ENCODE measurements around the gene NFYC.

Gene NFYC

GRCh38 chr1:40789661-40790430 is 98.3 kb downstream of the NFYC start:
- H3K4me3 ChIP-seq (replicated peaks; ENCODE audit: low read depth, low read length), result no peak overlapping the region
- no peak for DNase-seq (ENCODE audit: extremely low read depth, low read depth)
- no peak for TF ChIP-seq CTCF (IDR thresholded peaks at IDR 0.05; ENCODE audit: low read depth, low read length, missing control alignments)

DNA sequence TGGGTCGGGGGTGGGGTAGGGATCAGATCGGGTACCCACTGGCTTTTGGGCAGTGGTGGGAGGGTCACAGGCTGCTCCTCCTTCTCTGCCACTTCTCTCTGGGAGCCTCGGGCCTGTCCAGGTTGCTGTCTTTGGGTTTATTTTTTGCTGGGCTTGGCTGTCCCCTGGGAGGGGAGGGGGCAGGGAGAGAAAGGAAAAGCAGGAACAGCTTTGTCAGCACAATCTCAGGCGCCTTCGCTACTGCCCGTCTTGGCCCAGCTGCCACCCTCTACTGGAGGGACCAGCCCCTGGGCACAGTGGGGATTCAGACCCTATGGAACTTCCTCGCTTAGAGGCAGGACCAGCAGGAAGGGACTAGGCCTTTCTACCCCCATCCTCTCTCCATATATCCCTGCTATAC is 100.5 kb downstream of the NFYC start:
- TF ChIP-seq CTCF (IDR thresholded peaks at IDR 0.05; ENCODE audit: low read depth, low read length, missing control alignments), result no peak
- DNase-seq (ENCODE audit: extremely low read depth, low read depth), result no peak
- no peak overlapping the region for H3K4me3 ChIP-seq (replicated peaks; ENCODE audit: low read depth, low read length)

GRCh38 chr1:40793617-40794016 is 102.1 kb downstream of the NFYC start:
- TF ChIP-seq CTCF (IDR thresholded peaks at IDR 0.05; ENCODE audit: low read depth, low read length, missing control alignments), result no peak
- no peak for DNase-seq (ENCODE audit: extremely low read depth, low read depth)
- no peak overlapping the region for H3K4me3 ChIP-seq (replicated peaks; ENCODE audit: low read depth, low read length)

DNA sequence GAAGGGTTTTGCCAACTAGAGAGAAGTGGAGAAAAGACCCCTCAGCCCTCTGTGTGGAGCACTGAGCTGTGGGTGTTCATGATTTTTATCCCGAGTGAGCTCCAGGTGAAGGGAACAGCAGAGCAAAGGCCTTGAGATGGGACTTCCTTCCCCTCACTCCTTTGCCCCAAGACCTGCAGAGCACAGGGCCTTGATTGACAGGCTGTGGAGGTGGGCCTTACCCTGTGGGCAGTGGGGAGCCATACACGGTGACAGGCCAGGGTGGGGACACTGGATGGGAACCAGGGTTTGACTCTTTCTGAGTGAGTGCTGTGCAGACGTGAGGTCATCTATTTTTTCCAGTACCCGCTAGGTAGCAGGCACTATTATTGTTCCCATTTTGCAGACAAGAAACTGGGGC is 102.5 kb downstream of the NFYC start:
- no peak overlapping the region for H3K4me3 ChIP-seq (replicated peaks; ENCODE audit: low read depth, low read length)
- no peak for DNase-seq (ENCODE audit: extremely low read depth, low read depth)
- TF ChIP-seq CTCF (IDR thresholded peaks at IDR 0.05; ENCODE audit: low read depth, low read length, missing control alignments), result no peak

- no peak for TF ChIP-seq CTCF (IDR thresholded peaks at IDR 0.05; ENCODE audit: low read depth, low read length, missing control alignments)
- no peak for DNase-seq (ENCODE audit: extremely low read depth, low read depth)
- no peak overlapping the region for H3K4me3 ChIP-seq (replicated peaks; ENCODE audit: low read depth, low read length)
Measured at GRCh38 chr1:40794974-40795715, 103.6 kb downstream of the NFYC start.

DNA sequence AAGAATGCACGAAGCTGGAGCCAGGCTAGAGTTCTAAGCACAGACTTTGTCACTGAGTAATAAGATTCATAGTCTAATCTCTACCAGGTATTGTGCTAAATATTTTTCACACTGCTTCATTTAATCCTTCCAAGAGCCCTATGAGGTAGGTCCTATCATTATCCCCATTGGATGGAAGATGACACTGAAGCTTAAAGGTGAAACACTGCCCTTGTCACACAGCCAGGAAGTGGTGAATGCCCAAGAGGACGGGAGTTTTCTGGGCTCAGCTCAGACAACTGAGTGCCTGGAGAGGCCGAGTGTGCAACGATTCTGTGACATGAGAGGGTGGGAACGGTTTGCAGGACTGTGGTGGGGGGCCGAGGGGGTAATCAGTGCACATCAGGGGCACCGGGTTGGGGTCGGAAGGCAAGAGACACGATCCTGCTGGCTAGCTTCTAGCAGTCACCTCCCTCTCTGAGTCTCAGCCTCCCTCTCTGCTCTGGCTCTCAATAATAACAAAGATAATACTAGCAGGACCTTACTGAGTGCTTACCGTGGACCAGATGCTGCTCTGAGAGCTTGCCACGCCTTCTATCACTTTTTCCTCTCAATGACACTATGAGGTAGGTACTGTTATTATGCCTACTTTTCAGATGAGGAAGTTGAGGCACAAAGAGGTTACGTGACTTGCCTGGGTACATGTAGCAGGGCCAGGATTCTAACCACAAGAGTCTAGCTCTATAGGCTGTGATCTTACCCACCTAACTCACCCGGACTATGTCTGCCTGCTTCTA is 104.5 kb downstream of the NFYC start:
- DNase-seq (ENCODE audit: extremely low read depth, low read depth), result no peak
- H3K4me3 ChIP-seq (replicated peaks; ENCODE audit: low read depth, low read length), result no peak overlapping the region
- TF ChIP-seq CTCF (IDR thresholded peaks at IDR 0.05; ENCODE audit: low read depth, low read length, missing control alignments), result no peak
